ENCODE results near the gene GPR78.

GRCh38 chr4:8588196-8588470 lies 7.9 kb downstream of the GPR78 start:
- TF ChIP-seq CTCF (optimal IDR thresholded peaks at IDR 0.05 in 1 of 3, IDR thresholded peaks at IDR 0.05 in 1 of 3, conservative IDR thresholded peaks at IDR 0.05 in 1 of 3; ENCODE audit: extremely low read depth in 1 of 3, insufficient read depth in 2 of 3, low read length in 3 of 3) (no peak), EZH2 (IDR thresholded peaks at IDR 0.05; ENCODE audit: low read length) (no peak)
